SH-SY5Y (cell line): ENCODE results near the gene TUBA8.

ENCODE experiments used
- GATA2 ChIP-seq: IDR thresholded peaks from 2 replicates; pipeline ENCODE4 v1.6.1; 2011; ENCODE audit warnings: mild to moderate bottlenecking, low read depth, low read length
- GATA3 ChIP-seq: IDR thresholded peaks from 2 replicates; pipeline ENCODE4 v1.6.1; 2011; ENCODE audit warnings: low read depth, mild to moderate bottlenecking, low read length, moderate library complexity

DNA sequence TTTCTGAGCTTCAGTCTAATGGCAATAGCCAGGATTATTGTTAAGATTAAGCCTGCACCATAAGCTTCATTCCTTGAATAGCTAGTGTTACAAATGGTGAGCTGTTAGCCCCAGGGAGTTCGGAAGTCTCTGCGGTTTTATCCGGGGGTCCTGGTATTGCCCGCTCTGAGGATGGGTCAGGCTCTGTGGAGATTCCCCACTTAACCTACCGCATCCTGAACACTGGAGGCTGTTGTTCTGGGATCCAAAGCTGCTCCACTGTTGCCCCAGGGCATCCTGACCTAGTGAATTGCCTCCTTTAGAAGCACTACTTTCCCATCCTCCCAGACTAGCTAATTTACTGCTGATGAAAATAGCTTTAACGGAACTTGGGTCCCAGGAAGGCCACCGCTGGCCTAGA lies 47.3 kb upstream of the TUBA8 start:
- TF ChIP-seq GATA2 = no peak
- no peak for TF ChIP-seq GATA3
